Activated CD4-positive, alpha-beta T cell treated with anti-CD3 and anti-CD28 coated beads for 4 hours (primary cell): ENCODE results near the gene PHACTR1.
"Not testable (repeated sequence)": the region's sequence is repeated elsewhere in the genome, so short reads cannot be mapped to it uniquely, and the experiment has no call there.

Source experiments
- DNase-seq, 2 donors: peaks; one replicate each; pipeline ENCODE4 v3.0.0-alpha.2; 2020

PHACTR1 gene

GRCh38 chr6:12716298-12716916 lies at the start of gene PHACTR1:
PHACTR1 (plus strand) TSS chr6:12716767.
- no peak for DNase-seq

DNA sequence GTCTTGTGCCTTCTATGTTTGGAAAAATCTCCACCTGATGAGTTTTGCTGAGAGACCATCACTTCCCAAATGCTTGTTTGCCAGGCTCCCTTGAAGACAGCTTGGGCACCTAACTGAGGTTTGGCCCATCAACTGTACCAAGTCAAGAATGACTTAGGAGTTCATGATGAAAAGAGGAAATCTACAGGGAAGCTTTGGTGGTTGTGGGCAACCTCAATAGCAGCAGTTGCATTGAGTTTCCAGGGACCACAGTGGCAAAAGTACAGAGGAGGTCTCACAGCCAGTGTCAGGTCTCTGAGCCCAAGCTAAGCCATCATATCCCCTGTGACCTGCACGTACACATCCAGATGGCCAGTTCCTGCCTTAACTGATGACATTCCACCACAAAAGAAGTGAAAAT lies 49.7 kb upstream of the PHACTR1 start:
- no peak for DNase-seq

DNA sequence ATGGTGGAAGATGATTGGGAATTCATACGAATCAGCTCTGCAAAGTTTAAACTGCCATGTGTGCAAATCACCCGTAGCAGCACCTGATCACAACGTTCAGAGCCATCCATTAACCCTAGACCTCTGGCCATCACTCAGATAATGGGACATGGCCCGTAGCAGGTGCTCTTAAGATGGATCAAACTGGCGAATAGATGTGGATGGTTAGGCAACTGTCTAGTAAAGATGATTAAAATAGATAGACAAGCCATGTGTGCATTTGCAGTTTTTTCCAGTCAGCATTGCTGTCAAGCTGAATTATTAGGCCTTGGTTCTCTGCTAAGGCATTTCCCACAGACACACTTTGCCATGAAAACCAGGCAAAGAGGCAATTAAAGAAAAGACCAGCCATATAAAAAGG lies 40.6 kb upstream of the PHACTR1 start:
- DNase-seq: no peak

- DNase-seq: no peak
Measured at GRCh38 chr6:12679341-12679740, 37.2 kb upstream of the PHACTR1 start.

DNA sequence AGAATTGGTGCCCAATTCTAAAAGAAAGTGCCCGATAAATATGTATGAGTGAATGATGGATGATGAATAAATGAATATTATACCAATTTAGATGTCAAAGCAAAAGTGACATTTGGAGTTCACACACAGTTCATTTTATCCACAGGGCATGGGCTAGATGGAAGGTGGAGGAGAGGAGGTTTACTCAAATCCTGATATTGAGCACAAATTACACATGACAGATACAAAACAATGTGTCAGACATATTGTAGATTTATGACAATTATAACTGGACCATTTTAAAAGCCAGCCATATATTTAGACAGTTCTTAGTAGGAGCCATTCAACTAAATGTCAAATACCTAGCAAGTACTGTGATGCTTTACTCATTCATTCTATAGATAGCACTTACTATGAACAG lies 23.4 kb upstream of the PHACTR1 start:
- DNase-seq: no peak

DNA sequence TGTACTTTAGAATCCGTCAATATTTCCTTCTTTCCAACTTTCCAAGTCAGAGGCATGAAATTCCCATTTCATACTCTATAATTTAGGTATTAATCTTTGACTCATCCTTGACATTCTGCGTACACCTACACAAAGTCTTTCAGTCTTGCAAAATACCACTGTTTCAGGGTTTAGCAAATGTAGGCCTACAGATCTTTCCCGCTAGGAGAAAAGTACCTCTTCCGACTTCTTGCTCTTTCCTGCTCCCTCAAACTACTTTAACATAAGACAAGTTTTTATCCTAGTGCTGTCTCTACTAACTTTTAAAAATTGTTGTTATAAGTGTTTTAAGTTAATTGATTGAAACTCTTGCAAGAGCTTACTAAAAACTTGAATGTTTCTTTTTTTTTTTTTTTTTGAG lies 18.3 kb upstream of the PHACTR1 start:
- no peak for DNase-seq

GRCh38 chr6:12704946-12705345 lies 11.6 kb upstream of the PHACTR1 start:
- no peak for DNase-seq

DNA sequence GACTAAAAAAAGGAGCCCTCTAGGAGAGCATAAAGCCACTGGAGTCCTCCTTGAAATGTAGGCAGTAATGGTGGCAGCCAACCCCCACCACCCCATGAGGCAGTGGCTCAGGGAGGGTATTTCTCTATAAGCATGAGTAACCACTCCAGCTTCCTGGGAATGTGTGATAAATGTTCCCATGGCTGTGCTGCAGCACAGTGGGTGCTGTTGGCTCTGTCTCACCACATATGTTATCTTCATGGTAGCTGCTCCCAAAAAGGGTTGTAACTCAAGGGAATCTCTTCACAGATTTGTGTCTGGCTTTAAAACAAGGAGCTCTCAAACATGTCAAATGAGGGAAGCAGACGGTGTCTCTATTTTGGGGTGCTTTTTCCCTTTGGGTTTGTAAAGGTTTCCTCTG lies 7.5 kb upstream of the PHACTR1 start:
- DNase-seq: no peak

- no peak for DNase-seq
Measured at GRCh38 chr6:12709556-12710232, 6.9 kb upstream of the PHACTR1 start.

GRCh38 chr6:12710921-12711320 lies 5.6 kb upstream of the PHACTR1 start:
- DNase-seq: no peak

DNA sequence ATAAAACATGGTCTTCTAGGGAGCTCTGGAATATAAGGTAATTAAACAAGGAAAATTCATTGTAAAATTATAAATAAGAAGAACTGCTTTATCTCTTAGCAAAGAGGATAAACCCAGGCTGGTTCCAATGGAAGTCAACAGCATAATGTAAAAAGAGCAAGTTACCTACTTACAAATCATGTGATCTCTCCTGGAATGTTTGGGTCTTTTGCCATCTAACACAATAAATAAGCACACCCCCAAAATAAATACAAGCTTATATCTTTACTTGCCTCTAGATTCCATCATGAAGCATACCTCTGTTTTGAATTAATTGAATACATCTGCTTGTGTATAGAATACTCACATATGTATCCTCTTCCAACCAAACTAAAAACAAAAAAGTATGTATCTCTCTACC lies 2.5 kb upstream of the PHACTR1 start:
- DNase-seq: no peak

DNA sequence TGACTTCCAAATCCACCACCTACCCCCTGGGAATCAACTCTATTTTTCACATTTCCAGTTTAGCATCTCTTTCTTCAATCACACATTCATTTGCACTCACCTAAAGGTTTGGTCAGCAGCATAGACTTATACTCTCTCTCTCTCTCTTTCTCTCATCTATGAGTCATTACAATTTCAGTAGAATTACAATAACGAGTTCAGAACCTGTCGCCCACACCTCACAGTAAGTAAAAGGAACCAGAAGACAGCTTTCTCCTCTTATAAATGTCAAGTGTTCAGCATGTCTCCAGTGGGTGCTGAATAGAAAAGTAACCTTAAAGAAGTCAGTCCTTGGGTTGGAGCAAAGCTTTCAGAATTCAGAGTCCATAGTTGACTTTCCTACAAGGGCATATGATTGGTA lies 1.1 kb upstream of the PHACTR1 start:
- DNase-seq: no peak

DNA sequence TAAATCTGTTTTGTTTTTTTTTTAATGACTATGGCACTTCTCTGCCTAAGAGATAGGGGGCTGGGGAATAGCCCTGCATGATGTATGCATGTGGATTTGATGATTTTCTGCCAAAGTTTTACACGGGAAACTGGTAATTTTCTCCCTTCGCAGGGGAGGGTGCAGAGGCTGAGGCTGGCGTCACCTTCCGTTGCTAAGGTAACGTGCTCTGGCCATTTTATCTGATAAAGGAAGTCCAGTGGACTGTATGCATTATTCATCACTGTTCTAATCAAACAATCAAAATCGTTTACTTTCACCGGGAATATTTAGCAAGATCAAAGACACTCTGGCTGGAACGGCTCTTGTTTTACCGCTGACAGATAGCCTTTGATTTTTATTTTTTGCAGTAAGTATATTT lies 789 bp downstream of the PHACTR1 start:
- DNase-seq: no peak

DNA sequence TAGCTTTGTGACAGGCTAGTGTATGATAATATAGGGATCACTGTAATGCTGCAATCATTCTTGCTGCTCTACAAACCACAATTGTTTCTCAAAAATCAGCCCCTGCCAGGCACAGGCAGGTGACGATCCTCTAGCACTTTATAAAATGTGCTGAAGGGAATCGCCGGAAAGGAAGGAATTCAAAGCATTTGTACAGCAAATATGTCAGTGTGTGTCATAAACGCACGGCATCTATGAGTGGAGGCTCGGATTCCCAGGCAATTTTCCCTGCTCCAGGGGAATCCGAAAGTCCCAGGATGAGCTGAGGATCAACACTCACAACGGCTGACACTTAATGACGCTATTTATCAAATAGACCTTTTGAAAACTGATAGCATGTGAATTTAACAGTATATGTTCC lies 1.4 kb downstream of the PHACTR1 start:
- DNase-seq: no peak

DNA sequence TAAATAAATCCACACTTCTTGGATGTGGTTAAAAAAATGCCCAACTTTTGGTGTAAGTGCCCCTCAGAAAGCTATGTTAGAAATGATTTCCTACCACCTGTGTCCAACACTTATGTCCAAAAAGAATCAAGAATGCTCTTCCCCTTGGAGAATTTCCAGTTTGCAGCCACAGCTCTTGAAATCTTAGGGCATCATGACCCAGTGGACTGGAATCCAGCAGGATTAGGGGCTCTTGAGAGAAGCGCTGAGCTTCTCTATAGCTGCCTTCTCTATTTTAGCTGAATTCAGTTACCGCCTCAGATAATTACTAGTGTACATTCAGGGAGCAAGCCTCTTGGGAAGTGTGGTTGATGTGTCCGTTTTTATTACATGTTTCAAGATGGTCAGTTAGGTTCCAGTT lies 2.5 kb downstream of the PHACTR1 start:
- no peak for DNase-seq

- DNase-seq: no peak
Measured at GRCh38 chr6:12720310-12720709, 3.7 kb downstream of the PHACTR1 start.

GRCh38 chr6:12725263-12725662 lies 8.7 kb downstream of the PHACTR1 start:
- no peak for DNase-seq

- no peak for DNase-seq
Measured at GRCh38 chr6:12729467-12729866, 12.9 kb downstream of the PHACTR1 start.

DNA sequence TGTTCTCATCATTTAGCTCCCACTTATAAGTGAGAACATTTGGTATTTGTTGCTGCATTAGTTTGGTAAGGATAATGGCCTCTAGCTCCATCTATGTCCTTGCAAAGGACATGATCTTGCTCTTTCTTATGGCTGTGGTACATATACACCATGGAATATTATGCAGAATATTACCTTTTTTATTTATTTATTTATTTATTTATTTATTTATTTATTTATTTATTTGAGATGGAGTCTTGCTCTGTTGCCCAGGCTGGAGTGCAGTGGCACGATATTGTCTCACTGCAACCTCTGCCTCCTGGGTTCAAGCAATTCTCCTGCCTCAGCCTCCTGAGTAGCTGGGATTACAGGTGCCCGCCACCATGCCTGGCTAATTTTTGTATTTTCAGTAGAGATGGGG lies 14.2 kb downstream of the PHACTR1 start:
- not testable (repeated sequence) for DNase-seq

- DNase-seq: no peak
Measured at GRCh38 chr6:12733876-12734275, 17.3 kb downstream of the PHACTR1 start.

DNA sequence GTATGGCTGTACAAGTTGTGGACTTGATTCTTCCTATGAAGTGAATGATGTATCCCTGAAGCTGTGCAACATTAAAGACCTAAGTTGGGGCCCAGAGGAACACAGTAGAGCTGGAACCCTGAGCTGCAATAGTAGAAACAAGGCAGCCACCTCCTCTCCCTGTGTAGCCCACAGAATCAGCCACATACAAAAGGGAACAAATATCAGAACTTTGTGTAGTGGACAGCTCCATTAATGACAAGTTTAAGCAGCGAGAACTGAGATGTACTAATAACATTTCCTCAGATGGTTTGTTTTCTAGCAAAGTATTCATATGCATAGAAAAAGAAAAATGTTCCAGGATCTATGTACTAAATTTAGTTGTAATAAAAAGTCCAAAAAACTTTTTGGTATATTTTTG lies 19.2 kb downstream of the PHACTR1 start:
- no peak for DNase-seq

DNA sequence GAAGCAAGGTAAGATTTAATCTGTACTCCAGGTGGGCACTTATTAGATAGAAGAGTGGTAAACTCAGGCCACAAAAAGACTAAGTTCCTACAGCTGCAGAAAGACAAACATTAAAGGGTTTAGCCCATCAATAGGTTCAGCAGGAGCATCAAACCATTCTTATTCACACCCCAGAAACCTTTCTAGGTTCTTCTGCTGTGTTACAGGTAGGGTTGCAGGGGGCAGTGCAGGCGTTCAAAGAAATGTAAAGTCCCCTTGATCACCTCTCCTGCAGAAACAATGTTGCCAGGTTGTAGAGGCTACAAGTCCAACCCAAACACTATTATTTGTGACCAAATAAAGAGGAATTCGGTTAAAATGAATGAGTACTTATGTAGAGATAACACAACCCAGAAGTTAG lies 31.8 kb downstream of the PHACTR1 start:
- DNase-seq: no peak

DNA sequence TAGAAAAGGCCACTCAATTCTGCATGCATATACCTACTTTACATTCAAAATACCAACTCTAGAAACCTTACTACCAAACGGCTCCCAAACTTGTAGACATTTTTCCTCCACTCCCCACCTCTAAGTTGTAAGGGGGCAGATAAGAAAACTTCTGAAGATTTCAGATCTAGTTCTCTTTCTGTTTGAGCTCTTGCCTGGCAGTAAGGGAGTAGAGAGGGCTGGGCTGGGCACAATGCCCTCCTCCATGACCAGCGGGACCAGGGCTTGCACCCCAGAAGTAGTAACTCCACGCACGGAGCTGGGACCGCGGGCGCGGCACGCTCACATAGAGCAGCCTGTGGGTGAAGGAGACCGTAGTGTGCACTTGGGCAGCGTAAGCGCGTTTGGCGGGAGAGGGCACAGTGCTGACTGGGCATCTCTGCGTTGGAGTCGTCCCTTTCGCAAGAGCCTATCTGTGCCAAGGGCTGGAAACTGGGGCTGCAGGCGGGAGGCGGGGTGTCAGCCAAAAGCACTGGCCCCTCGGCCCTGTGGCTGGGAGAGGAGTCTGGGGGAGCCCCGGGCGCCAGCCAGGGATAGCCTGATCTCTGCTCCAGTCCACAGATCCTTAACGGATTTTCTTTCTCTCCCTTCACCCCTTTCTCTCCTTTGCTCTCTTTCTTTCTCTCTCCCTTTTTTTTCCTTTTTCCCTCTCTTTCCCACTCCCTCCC lies 32.4 kb downstream of the PHACTR1 start:
- no peak for DNase-seq
